ENCODE data around the gene RALGAPA2. TPM values are rescaled to one million over a fixed set of nuclear protein-coding genes. Genes with fewer than 3 reads are reported as not detected.

The RALGAPA2 gene
- total RNA-seq, 2 experiments from 2014 or later = 21.2 to 21.9 TPM

- no peaks in the 10 kb centered on the region for H3K4me1 Mint-ChIP-seq (ENCODE audit: low read depth)
- H3K27ac Mint-ChIP-seq = no peak overlapping the region
- no peak for TF ChIP-seq CTCF (IDR thresholded peaks at IDR 0.05)
- POLR2A ChIA-PET = no interaction called here
- no peaks in the 10 kb centered on the region for H3K4me1 ChIP-seq (ENCODE audit: insufficient read depth, low read length)
- DNase-seq = no peak
- CTCF ChIA-PET = no interaction called here
- no peak overlapping the region for H3K27ac ChIP-seq (ENCODE audit: low read depth in 1 of 2, low read length in 2 of 2)
- intact Hi-C loops (cut with DNase I, micrococcal nuclease) = no loop called here
- ATAC-seq (ENCODE audit: poor library complexity) = no peak
- peaks cover 29% of the 10 kb centered on the region for H3K36me3 ChIP-seq (ENCODE audit: insufficient read depth, low read length)
- peaks cover 89% of the 10 kb centered on the region for H3K36me3 Mint-ChIP-seq (ENCODE audit: low read depth)
- H3K9me3 Mint-ChIP-seq = no peaks in the 10 kb centered on the region
- no peaks in the 10 kb centered on the region for H3K27me3 ChIP-seq (ENCODE audit: control insufficient read depth in 1 of 2, insufficient read depth in 2 of 2, low read length in 2 of 2)
- H3K27me3 Mint-ChIP-seq = no peaks in the 10 kb centered on the region
- no peaks in the 10 kb centered on the region for H3K9me3 ChIP-seq (ENCODE audit: control insufficient read depth in 1 of 2, insufficient read depth in 1 of 2, low read length in 2 of 2)
- H3K4me3 Mint-ChIP-seq = no peak overlapping the region
- H3K4me3 ChIP-seq (ENCODE audit: low read length) = no peak overlapping the region
Measured at GRCh38 chr20:20528861-20529260, 183.6 kb downstream of the RALGAPA2 start.

DNA sequence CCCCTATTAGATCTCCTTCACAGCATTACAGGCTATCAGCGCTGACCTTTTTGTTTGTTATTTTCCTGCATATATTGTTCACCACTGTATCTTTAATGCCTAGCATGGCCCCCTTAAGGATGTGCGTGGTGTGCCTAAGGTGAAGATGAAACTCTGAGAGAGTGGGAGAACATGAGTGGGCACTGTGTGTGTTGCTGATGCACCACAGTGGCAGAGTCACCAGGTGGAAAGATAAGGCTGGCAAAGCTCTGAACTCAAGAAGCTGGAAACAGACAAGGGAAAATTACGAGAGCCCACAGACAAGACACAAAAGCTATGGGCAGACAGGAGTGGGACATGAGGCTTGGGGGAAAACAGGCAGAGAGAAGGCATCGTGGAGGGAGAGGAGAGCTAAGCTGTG, 184.8 kb downstream of the RALGAPA2 start:
- ATAC-seq (ENCODE audit: poor library complexity) = no peak
- POLR2A ChIA-PET = no interaction called here
- CTCF ChIA-PET = no interaction called here
- intact Hi-C loops (cut with DNase I, micrococcal nuclease) = no loop called here
- Mint-ChIP-seq H3K36me3 (ENCODE audit: low read depth) (peaks cover 90% of the 10 kb centered on the region), H3K27ac (no peak overlapping the region), H3K27me3 (no peaks in the 10 kb centered on the region), H3K4me3 (no peak overlapping the region), H3K9me3 (no peaks in the 10 kb centered on the region), H3K4me1 (ENCODE audit: low read depth) (no peaks in the 10 kb centered on the region)
- Histone ChIP-seq H3K36me3 (ENCODE audit: insufficient read depth, low read length) (peaks cover 29% of the 10 kb centered on the region), H3K4me1 (ENCODE audit: insufficient read depth, low read length) (no peaks in the 10 kb centered on the region), H3K27ac (ENCODE audit: low read depth in 1 of 2, low read length in 2 of 2) (no peak overlapping the region), H3K9me3 (ENCODE audit: control insufficient read depth in 1 of 2, insufficient read depth in 1 of 2, low read length in 2 of 2) (no peaks in the 10 kb centered on the region), H3K4me3 (ENCODE audit: low read length) (no peak overlapping the region), H3K27me3 (ENCODE audit: control insufficient read depth in 1 of 2, insufficient read depth in 2 of 2, low read length in 2 of 2) (no peaks in the 10 kb centered on the region)
- TF ChIP-seq CTCF (IDR thresholded peaks at IDR 0.05) = no peak
- no peak for DNase-seq

GRCh38 chr20:20525756-20526155, 186.7 kb downstream of the RALGAPA2 start:
- Mint-ChIP-seq H3K27me3 (no peaks in the 10 kb centered on the region), H3K9me3 (no peaks in the 10 kb centered on the region), H3K36me3 (ENCODE audit: low read depth) (peaks cover 88% of the 10 kb centered on the region), H3K27ac (no peak overlapping the region), H3K4me1 (ENCODE audit: low read depth) (no peaks in the 10 kb centered on the region), H3K4me3 (no peak overlapping the region)
- Histone ChIP-seq H3K4me1 (ENCODE audit: insufficient read depth, low read length) (no peaks in the 10 kb centered on the region), H3K27ac (ENCODE audit: low read depth in 1 of 2, low read length in 2 of 2) (no peak overlapping the region), H3K9me3 (ENCODE audit: control insufficient read depth in 1 of 2, insufficient read depth in 1 of 2, low read length in 2 of 2) (no peaks in the 10 kb centered on the region), H3K27me3 (ENCODE audit: control insufficient read depth in 1 of 2, insufficient read depth in 2 of 2, low read length in 2 of 2) (no peaks in the 10 kb centered on the region), H3K4me3 (ENCODE audit: low read length) (no peak overlapping the region), H3K36me3 (ENCODE audit: insufficient read depth, low read length) (peaks cover 27% of the 10 kb centered on the region)
- ATAC-seq (ENCODE audit: poor library complexity) (no peak), DNase-seq (no peak)
- intact Hi-C loops (cut with DNase I, micrococcal nuclease) = no loop called here
- ChIA-PET CTCF (no interaction called here), POLR2A (no interaction called here)
- TF ChIP-seq CTCF (IDR thresholded peaks at IDR 0.05) = no peak

All from CD4-positive, alpha-beta T cell (primary cell).